Keratinocyte (primary cell): ENCODE data around the gene TMOD1. TPM values are rescaled to one million over a fixed set of nuclear protein-coding genes. Genes with fewer than 3 reads are reported as not detected.

Experiments
- DNase-seq: peaks from one replicate; pipeline ENCODE4 v3.0.0-alpha.2; 2011; ENCODE audit warnings: low read depth, missing footprints, low spot score
- FAIRE-seq: peaks from 2 replicates; lab custom pipeline; 2011; peaks lifted over from hg19 to GRCh38; lab: Jason Lieb, UNC
- H2AFZ ChIP-seq: 2 replicates; pipeline ENCODE4 v1.6.0; 2012; ENCODE audit warnings: low read length, control low read depth, inconsistent platforms; ENCODE audit not compliant: control insufficient read depth
- H3K27ac ChIP-seq: 2 replicates; pipeline ENCODE4 v1.5.1; 2011; ENCODE audit warnings: low read length; ENCODE audit not compliant: control insufficient read depth, insufficient read depth
- H3K27me3 ChIP-seq: 3 replicates; pipeline ENCODE4 v1.6.0; 2011; ENCODE audit warnings: low read length; ENCODE audit not compliant: control insufficient read depth, insufficient read depth; ENCODE audit errors: extremely low read depth
- H3K36me3 ChIP-seq, 2 experiments: 2 replicates in 1 of 2; 3 replicates in 1 of 2; pipeline ENCODE4 v1.5.1; 2011; ENCODE audit warnings: low read length in 2 of 2, mild to moderate bottlenecking in 1 of 2; ENCODE audit not compliant: control insufficient read depth in 2 of 2, insufficient read depth in 2 of 2; ENCODE audit errors: extremely low read depth in 1 of 2
- H3K4me1 ChIP-seq: 3 replicates; pipeline ENCODE4 v1.5.1; 2011; ENCODE audit warnings: low read length; ENCODE audit not compliant: control insufficient read depth, insufficient read depth; ENCODE audit errors: extremely low read depth
- H3K4me2 ChIP-seq: 3 replicates; pipeline ENCODE4 v1.6.0; 2011; ENCODE audit warnings: low read depth, low read length; ENCODE audit not compliant: control insufficient read depth, insufficient read depth; ENCODE audit errors: extremely low read depth
- H3K4me3 ChIP-seq, 3 experiments: fragments of 200-600 bp in 1 of 3; sonication (generic) in 1 of 3; 2 replicates in 2 of 3; 3 replicates in 1 of 3; pipeline ENCODE4 v1.5.1; 2011 to 2016; ENCODE audit warnings: low read length in 3 of 3, mild to moderate bottlenecking in 3 of 3, control low read depth in 2 of 3, inconsistent platforms in 1 of 3, low read depth in 1 of 3, mixed read lengths in 1 of 3, mixed run types in 1 of 3, moderate library complexity in 1 of 3; ENCODE audit not compliant: control insufficient read depth in 2 of 3, insufficient read depth in 2 of 3; ENCODE audit errors: extremely low read depth in 1 of 3
- H3K79me2 ChIP-seq: 2 replicates; pipeline ENCODE4 v1.6.0; 2012; ENCODE audit warnings: low read length; ENCODE audit not compliant: control insufficient read depth, insufficient read depth
- H3K9ac ChIP-seq: 3 replicates; pipeline ENCODE4 v1.6.0; 2011; ENCODE audit warnings: low read length; ENCODE audit not compliant: control insufficient read depth, insufficient read depth; ENCODE audit errors: extremely low read depth
- H3K9me1 ChIP-seq: 3 replicates; pipeline ENCODE4 v1.6.0; 2011; ENCODE audit warnings: low read length; ENCODE audit not compliant: control insufficient read depth, insufficient read depth; ENCODE audit errors: extremely low read depth
- H3K9me3 ChIP-seq: 2 replicates; pipeline ENCODE4 v1.5.1; 2012; ENCODE audit warnings: low read depth, low read length; ENCODE audit not compliant: control insufficient read depth
- H4K20me1 ChIP-seq: 3 replicates; pipeline ENCODE4 v1.6.0; 2011; ENCODE audit warnings: low read length; ENCODE audit not compliant: control insufficient read depth, insufficient read depth; ENCODE audit errors: extremely low read depth
- EZH2 ChIP-seq: IDR thresholded peaks from one replicate; pipeline ENCODE4 v1.6.1; 2012; ENCODE audit warnings: inconsistent platforms, mild to moderate bottlenecking, low read length, moderate library complexity
- dilution Hi-C: fragments of 300-500 bp; cut with MboI; formaldehyde crosslinking; loops from one replicate; pipeline ENCODE4 v1.7.0; 2020; ENCODE audit warnings: low sequenced_read_pairs; ENCODE audit not compliant: extremely low pct_ligation_motif_present
- polyA plus RNA-seq, 5 experiments: library from polyadenylated mRNA; depleted of rRNA in 3 of 5; stranded (reverse) in 3 of 5; stranded (forward) in 1 of 5; unstranded in 1 of 5; fragments of >200 nt; gene quantifications; 1 replicate in 1 of 5; 2 replicates in 3 of 5; 3 replicates in 1 of 5; pipeline versions ENCODE4 v1.2.1 to v1.2.3, GENCODE V29; 2011 to 2012; ENCODE audit warnings: missing spikeins in 2 of 5, low read depth in 1 of 5, low replicate concordance in 1 of 5
- TF ChIP-seq, protein P1 (sequence below), 3 experiments: IDR thresholded peaks in 1 of 3; conservative IDR thresholded peaks in 1 of 3; optimal IDR thresholded peaks in 1 of 3; 2 replicates in 2 of 3; 3 replicates in 1 of 3; pipeline versions ENCODE3 to v1.5.1; 2011; ENCODE audit warnings: low read length in 3 of 3, mild to moderate bottlenecking in 3 of 3, moderate library complexity in 2 of 3, control low read depth in 1 of 3, inconsistent platforms in 1 of 3; ENCODE audit not compliant: insufficient read depth in 2 of 3; ENCODE audit errors: extremely low read depth in 1 of 3

TMOD1 gene
- polyA plus RNA-seq, 1 donor (not counting 4 experiments of a cell fraction or from before 2014, with no cell fraction given): not detected

DNA sequence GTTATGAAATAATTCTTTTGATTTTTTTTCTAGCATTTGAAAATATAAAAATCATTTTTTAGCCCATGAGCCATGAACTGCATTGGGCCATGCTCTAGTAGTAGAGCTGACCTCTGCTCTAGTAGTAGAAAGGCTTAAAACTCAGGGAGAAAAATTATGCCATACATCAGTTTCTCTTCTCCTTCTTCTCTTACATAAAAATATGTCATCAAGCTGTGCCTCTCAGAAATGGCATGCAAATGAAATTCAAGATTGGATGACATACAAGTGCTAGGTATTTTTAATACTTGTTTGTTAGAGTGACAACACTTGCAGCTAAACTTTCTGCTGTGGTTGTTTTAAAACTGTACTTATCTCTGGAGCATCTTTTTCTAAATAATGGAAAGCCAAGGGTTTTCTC, 42.1 kb upstream of the TMOD1 start:
- no peak overlapping the region for H2AFZ ChIP-seq
- FAIRE-seq: no peak

DNA sequence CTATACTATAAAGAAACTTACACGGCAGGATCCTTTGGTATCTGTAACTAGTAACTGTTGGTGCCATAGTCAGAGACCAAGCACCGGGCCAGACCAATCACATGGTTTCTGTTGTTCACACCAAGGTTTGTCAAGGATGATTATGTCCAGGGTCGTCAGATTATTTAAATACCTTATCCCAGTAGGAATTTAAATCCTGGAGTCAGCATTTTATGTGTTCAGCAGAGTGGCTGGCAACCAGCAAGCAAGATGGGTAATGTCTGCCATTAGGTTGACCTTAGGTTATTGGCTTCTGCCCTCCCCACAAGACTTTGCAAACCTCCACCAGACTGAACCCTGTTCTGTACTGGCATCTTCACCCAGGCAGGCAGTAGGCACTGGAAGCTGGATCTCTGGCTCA, 39.3 kb upstream of the TMOD1 start:
- Histone ChIP-seq H3K79me2 (no peaks in the 10 kb centered on the region), H3K4me1 (no peaks in the 10 kb centered on the region), H3K27ac (no peak overlapping the region), H3K4me2 (no peak overlapping the region), H3K4me3 (no peak overlapping the region), H4K20me1 (no peaks in the 10 kb centered on the region), H3K9me3 (no peaks in the 10 kb centered on the region), H3K27me3 (no peaks in the 10 kb centered on the region), H2AFZ (no peak overlapping the region), H3K9me1 (no peaks in the 10 kb centered on the region), H3K9ac (no peak overlapping the region), H3K36me3 (peaks cover 0 to 3% of the 10 kb centered on the region in 2 experiments)
- DNase-seq: no peak
- dilution Hi-C loops: no loop called here
- no peak for TF ChIP-seq EZH2
- TF ChIP-seq, protein P1, sequence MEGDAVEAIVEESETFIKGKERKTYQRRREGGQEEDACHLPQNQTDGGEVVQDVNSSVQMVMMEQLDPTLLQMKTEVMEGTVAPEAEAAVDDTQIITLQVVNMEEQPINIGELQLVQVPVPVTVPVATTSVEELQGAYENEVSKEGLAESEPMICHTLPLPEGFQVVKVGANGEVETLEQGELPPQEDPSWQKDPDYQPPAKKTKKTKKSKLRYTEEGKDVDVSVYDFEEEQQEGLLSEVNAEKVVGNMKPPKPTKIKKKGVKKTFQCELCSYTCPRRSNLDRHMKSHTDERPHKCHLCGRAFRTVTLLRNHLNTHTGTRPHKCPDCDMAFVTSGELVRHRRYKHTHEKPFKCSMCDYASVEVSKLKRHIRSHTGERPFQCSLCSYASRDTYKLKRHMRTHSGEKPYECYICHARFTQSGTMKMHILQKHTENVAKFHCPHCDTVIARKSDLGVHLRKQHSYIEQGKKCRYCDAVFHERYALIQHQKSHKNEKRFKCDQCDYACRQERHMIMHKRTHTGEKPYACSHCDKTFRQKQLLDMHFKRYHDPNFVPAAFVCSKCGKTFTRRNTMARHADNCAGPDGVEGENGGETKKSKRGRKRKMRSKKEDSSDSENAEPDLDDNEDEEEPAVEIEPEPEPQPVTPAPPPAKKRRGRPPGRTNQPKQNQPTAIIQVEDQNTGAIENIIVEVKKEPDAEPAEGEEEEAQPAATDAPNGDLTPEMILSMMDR (optimal IDR thresholded peaks at IDR 0.05 in 1 of 3, IDR thresholded peaks at IDR 0.05 in 1 of 3, conservative IDR thresholded peaks at IDR 0.05 in 1 of 3; ENCODE audit: extremely low read depth in 1 of 3, insufficient read depth in 2 of 3, low read length in 3 of 3): no peak
- FAIRE-seq: no peak

More for the DNA sequence above, 42.1 kb upstream of the TMOD1 start:
- dilution Hi-C loops: no loop called here
- Histone ChIP-seq H3K27ac (no peak overlapping the region), H3K27me3 (no peaks in the 10 kb centered on the region), H3K9me3 (no peaks in the 10 kb centered on the region), H3K4me2 (no peak overlapping the region), H3K4me1 (no peaks in the 10 kb centered on the region), H3K9me1 (no peaks in the 10 kb centered on the region), H3K79me2 (no peaks in the 10 kb centered on the region), H3K36me3 (peaks cover 0 to 3% of the 10 kb centered on the region in 2 experiments), H4K20me1 (no peaks in the 10 kb centered on the region), H3K4me3 (no peak overlapping the region), H3K9ac (no peak overlapping the region)
- TF ChIP-seq, protein P1 (optimal IDR thresholded peaks at IDR 0.05 in 1 of 3, IDR thresholded peaks at IDR 0.05 in 1 of 3, conservative IDR thresholded peaks at IDR 0.05 in 1 of 3; ENCODE audit: extremely low read depth in 1 of 3, insufficient read depth in 2 of 3, low read length in 3 of 3): no peak
- no peak for TF ChIP-seq EZH2
- no peak for DNase-seq
